Activated CD8-positive, alpha-beta memory T cell treated with anti-CD3 and anti-CD28 coated beads, Interleukin-2, amount 10 ng/mL, durations not matched to agents 7 days and 5 days (primary cell): ENCODE results near the gene SEC16A. TPM values are rescaled to one million over a fixed set of nuclear protein-coding genes. Genes with fewer than 3 reads are reported as not detected.

ENCODE experiments used
- ATAC-seq: fragments of 150-1000 bp; cut with Tn5 transposase; one replicate; pipeline ENCODE4 v1.10.0; 2021; ENCODE audit warnings: moderate library complexity
- CTCF ChIA-PET: fragments of 350-600 bp; sonication (Branson Sonifier 250); formaldehyde crosslinking; loops from one replicate; lab custom pipeline; 2021; ENCODE audit warnings: antibody characterized with exemption; lab: Charles Lee
- DNase-seq: peaks from one replicate; pipeline ENCODE4 v3.0.0-alpha.2; 2020
- H3K27ac Mint-ChIP-seq: one replicate; pipeline ENCODE4 v1.8.0; 2021; ENCODE audit warnings: mild to moderate bottlenecking, mixed read lengths
- H3K27me3 Mint-ChIP-seq: one replicate; pipeline ENCODE4 v1.8.0; 2021; ENCODE audit warnings: mixed read lengths
- H3K36me3 Mint-ChIP-seq: one replicate; pipeline ENCODE4 v1.8.0; 2021; ENCODE audit warnings: mild to moderate bottlenecking, mixed read lengths
- H3K4me1 Mint-ChIP-seq: one replicate; pipeline ENCODE4 v1.8.0; 2021; ENCODE audit warnings: mixed read lengths
- H3K4me3 Mint-ChIP-seq: one replicate; pipeline ENCODE4 v1.8.0; 2021; ENCODE audit warnings: mild to moderate bottlenecking, moderate library complexity, mixed read lengths
- H3K9me3 Mint-ChIP-seq: one replicate; pipeline ENCODE4 v1.8.0; 2022; ENCODE audit warnings: low read depth, mixed read lengths
- total RNA-seq, 2 experiments: library from RNA; stranded (reverse); gene quantifications; one replicate each; pipeline ENCODE4 v1.2.3, GENCODE V29; 2021

SEC16A gene
- total RNA-seq, 2 experiments from 2014 or later, result 88.0 to 96.7 TPM

- no peaks in the 10 kb centered on the region for H3K27me3 Mint-ChIP-seq
- peaks cover 20% of the 10 kb centered on the region for H3K36me3 Mint-ChIP-seq
- H3K4me3 Mint-ChIP-seq, result no peak overlapping the region
- CTCF ChIA-PET, result interaction anchor here (0.6 to 6.2 kb wide), 13 partner anchors 8 to 138 kb away, joined by 3 to 52 read pairs (median 4); partner anchors contain the start of genes DNLZ, ENTR1 and PMPCA
- peak overlapping the region; percentile 41 for H3K27ac Mint-ChIP-seq
- H3K9me3 Mint-ChIP-seq, result no peaks in the 10 kb centered on the region
- no peak for DNase-seq
- peaks cover 55% of the 10 kb centered on the region for H3K4me1 Mint-ChIP-seq
- no peak for ATAC-seq
These were observed 81.5 kb downstream of the SEC16A start for GRCh38 chr9:136401173-136401922.

GRCh38 chr9:136400038-136400834, 82.6 kb downstream of the SEC16A start, which contains the start of gene SNAPC4:
TSS of gene SNAPC4 (minus strand) at chr9:136400170. CDS start at chr9:136398428, 1,742 bp downstream.
- Mint-ChIP-seq H3K36me3 (peaks cover 16% of the 10 kb centered on the region), H3K27ac (peak within 1 kb of the TSS; percentile 74), H3K4me1 (peaks cover 50% of the 10 kb centered on the region), H3K4me3 (peak within 1 kb of the TSS; percentile 86), H3K9me3 (no peaks in the 10 kb centered on the region), H3K27me3 (no peaks in the 10 kb centered on the region)
- DNase-seq (peak; percentile 89), ATAC-seq (peak; percentile 73)
- CTCF ChIA-PET, result interaction anchor here (0.6 to 6.2 kb wide), 13 partner anchors 9 to 139 kb away, joined by 3 to 52 read pairs (median 3); partner anchors contain the start of genes DNLZ, ENTR1 and PMPCA

- CTCF ChIA-PET, result interaction anchor here (0.6 to 6.2 kb wide), 6 partner anchors 11 to 87 kb away, joined by 3 to 52 read pairs (median 4); partner anchors contain the start of gene DNLZ
- ATAC-seq, result peak; percentile 14
- Mint-ChIP-seq H3K4me3 (peak overlapping the region; percentile 86), H3K4me1 (peaks cover 42% of the 10 kb centered on the region), H3K36me3 (peaks cover 13% of the 10 kb centered on the region), H3K27ac (peak overlapping the region; percentile 74), H3K27me3 (no peaks in the 10 kb centered on the region), H3K9me3 (no peaks in the 10 kb centered on the region)
- DNase-seq, result peak; percentile 48
These were observed 83.4 kb downstream of the SEC16A start for GRCh38 chr9:136399176-136400037.

GRCh38 chr9:136398286-136398685, 84.6 kb downstream of the SEC16A start:
- Mint-ChIP-seq H3K4me3 (peak overlapping the region; percentile 86), H3K27ac (peak overlapping the region; percentile 74), H3K4me1 (peaks cover 31% of the 10 kb centered on the region), H3K9me3 (no peaks in the 10 kb centered on the region), H3K36me3 (peaks cover 13% of the 10 kb centered on the region), H3K27me3 (no peaks in the 10 kb centered on the region)
- ATAC-seq, result no peak
- DNase-seq, result no peak
- CTCF ChIA-PET, result interaction anchor here (1.0 to 6.2 kb wide), 5 partner anchors 10 to 40 kb away, joined by 3 to 52 read pairs (median 4); partner anchors contain the start of gene DNLZ

- peaks cover 29% of the 10 kb centered on the region for H3K4me1 Mint-ChIP-seq
- H3K27me3 Mint-ChIP-seq, result no peaks in the 10 kb centered on the region
- H3K27ac Mint-ChIP-seq, result no peak overlapping the region
- no peak for ATAC-seq
- peaks cover 12% of the 10 kb centered on the region for H3K36me3 Mint-ChIP-seq
- CTCF ChIA-PET, result interaction anchor here (1.0 to 3.0 kb wide), 4 partner anchors 11 to 41 kb away, joined by 3 to 18 read pairs (median 4); partner anchors contain the start of gene DNLZ
- no peak for DNase-seq
- no peaks in the 10 kb centered on the region for H3K9me3 Mint-ChIP-seq
- H3K4me3 Mint-ChIP-seq, result no peak overlapping the region
These were observed 85.2 kb downstream of the SEC16A start for GRCh38 chr9:136397643-136398042.

- H3K9me3 Mint-ChIP-seq, result no peaks in the 10 kb centered on the region
- CTCF ChIA-PET, result interaction anchor here (1.9 to 3.0 kb wide), 2 partner anchors 21 to 33 kb away, joined by 4 to 18 read pairs; partner anchors contain the start of gene DNLZ
- peaks cover 10% of the 10 kb centered on the region for H3K36me3 Mint-ChIP-seq
- no peak for DNase-seq
- peaks cover 19% of the 10 kb centered on the region for H3K4me1 Mint-ChIP-seq
- no peak overlapping the region for H3K27ac Mint-ChIP-seq
- no peak overlapping the region for H3K4me3 Mint-ChIP-seq
- no peak for ATAC-seq
- H3K27me3 Mint-ChIP-seq, result no peaks in the 10 kb centered on the region
These were observed 86.7 kb downstream of the SEC16A start for GRCh38 chr9:136396219-136396515.

- CTCF ChIA-PET, result interaction anchor here (1.9 to 3.0 kb wide), 2 partner anchors 21 to 32 kb away, joined by 4 to 18 read pairs; partner anchors contain the start of gene DNLZ
- Mint-ChIP-seq H3K27me3 (no peaks in the 10 kb centered on the region), H3K27ac (no peak overlapping the region), H3K4me3 (no peak overlapping the region), H3K4me1 (peaks cover 16% of the 10 kb centered on the region), H3K36me3 (peaks cover 10% of the 10 kb centered on the region), H3K9me3 (no peaks in the 10 kb centered on the region)
- ATAC-seq (no peak), DNase-seq (no peak)
These were observed 87.3 kb downstream of the SEC16A start for GRCh38 chr9:136395345-136396218.

- ATAC-seq, result no peak
- peaks cover 15% of the 10 kb centered on the region for H3K4me1 Mint-ChIP-seq
These were observed 87.9 kb downstream of the SEC16A start for GRCh38 chr9:136395020-136395340.

GRCh38 chr9:136394312-136395019, 88.4 kb downstream of the SEC16A start:
- Mint-ChIP-seq H3K4me3 (no peak overlapping the region), H3K27me3 (no peaks in the 10 kb centered on the region), H3K36me3 (peaks cover 16% of the 10 kb centered on the region), H3K4me1 (peaks cover 15% of the 10 kb centered on the region), H3K9me3 (no peaks in the 10 kb centered on the region), H3K27ac (no peak overlapping the region)
- ATAC-seq (no peak), DNase-seq (no peak)
- CTCF ChIA-PET, result no interaction called here

More at GRCh38 chr9:136395020-136395340, 87.9 kb downstream of the SEC16A start:
- no peak overlapping the region for H3K4me3 Mint-ChIP-seq
- DNase-seq, result no peak
- CTCF ChIA-PET, result no interaction called here
- no peaks in the 10 kb centered on the region for H3K9me3 Mint-ChIP-seq
- H3K27ac Mint-ChIP-seq, result no peak overlapping the region
- peaks cover 13% of the 10 kb centered on the region for H3K36me3 Mint-ChIP-seq
- no peaks in the 10 kb centered on the region for H3K27me3 Mint-ChIP-seq

- Mint-ChIP-seq H3K36me3 (peaks cover 18% of the 10 kb centered on the region), H3K27ac (no peak overlapping the region), H3K4me1 (peaks cover 11% of the 10 kb centered on the region), H3K4me3 (no peak overlapping the region), H3K9me3 (no peaks in the 10 kb centered on the region), H3K27me3 (no peaks in the 10 kb centered on the region)
- CTCF ChIA-PET, result no interaction called here
- DNase-seq (no peak), ATAC-seq (no peak)
These were observed 89.3 kb downstream of the SEC16A start for GRCh38 chr9:136393531-136393930.

GRCh38 chr9:136392538-136393449, 90.0 kb downstream of the SEC16A start:
- no peak for ATAC-seq
- DNase-seq, result no peak
- H3K36me3 Mint-ChIP-seq, result peaks cover 18% of the 10 kb centered on the region
- H3K27me3 Mint-ChIP-seq, result no peaks in the 10 kb centered on the region
- CTCF ChIA-PET, result no interaction called here
- no peak overlapping the region for H3K4me3 Mint-ChIP-seq
- H3K4me1 Mint-ChIP-seq, result peaks cover 5% of the 10 kb centered on the region
- no peaks in the 10 kb centered on the region for H3K9me3 Mint-ChIP-seq
- no peak overlapping the region for H3K27ac Mint-ChIP-seq
